SKM-1 (cell line): ENCODE results near the gene ZNF783.
"Not testable (repeated sequence)": the region's sequence is repeated elsewhere in the genome, so short reads cannot be mapped to it uniquely, and the experiment has no call there.

Experiments
- DNase-seq: peaks from one replicate; lab custom pipeline; 2025; ENCODE audit not compliant: unreplicated experiment; lab: John Stamatoyannopoulos, UW

ZNF783 gene

DNA sequence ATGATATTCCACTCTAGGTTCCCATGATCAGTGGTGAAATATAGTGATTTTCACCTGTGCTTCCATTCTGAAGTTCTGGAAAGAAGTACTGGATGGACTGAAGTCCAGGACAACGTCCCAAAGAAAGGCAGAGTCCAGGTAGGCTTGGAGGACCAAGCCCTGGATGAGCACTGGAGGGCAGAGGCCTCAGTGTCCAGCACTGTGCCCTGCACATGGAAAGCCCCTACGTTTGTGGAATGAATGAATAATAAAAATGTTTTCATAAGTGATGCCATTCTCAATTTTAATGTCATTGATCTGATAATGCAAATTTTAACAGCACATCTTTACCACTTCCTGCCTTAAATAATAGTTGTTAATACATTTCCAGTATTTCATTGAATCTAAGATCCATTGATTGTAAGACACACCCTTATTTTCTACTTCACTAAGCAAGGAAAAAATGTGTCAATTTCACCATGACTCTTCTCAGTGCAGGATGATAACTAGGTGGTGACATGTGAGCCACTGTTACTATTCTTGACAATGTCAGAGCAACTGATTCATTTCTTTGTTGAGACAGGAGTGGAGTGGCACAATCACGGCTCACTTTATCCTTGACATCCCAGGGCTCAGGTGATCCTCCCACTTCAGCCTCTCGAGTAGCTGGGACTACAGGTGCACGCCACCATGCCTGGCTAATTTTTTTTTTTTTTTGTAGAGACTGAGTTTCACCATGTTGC, 35.2 kb downstream of the ZNF783 start:
- DNase-seq, result no peak

DNA sequence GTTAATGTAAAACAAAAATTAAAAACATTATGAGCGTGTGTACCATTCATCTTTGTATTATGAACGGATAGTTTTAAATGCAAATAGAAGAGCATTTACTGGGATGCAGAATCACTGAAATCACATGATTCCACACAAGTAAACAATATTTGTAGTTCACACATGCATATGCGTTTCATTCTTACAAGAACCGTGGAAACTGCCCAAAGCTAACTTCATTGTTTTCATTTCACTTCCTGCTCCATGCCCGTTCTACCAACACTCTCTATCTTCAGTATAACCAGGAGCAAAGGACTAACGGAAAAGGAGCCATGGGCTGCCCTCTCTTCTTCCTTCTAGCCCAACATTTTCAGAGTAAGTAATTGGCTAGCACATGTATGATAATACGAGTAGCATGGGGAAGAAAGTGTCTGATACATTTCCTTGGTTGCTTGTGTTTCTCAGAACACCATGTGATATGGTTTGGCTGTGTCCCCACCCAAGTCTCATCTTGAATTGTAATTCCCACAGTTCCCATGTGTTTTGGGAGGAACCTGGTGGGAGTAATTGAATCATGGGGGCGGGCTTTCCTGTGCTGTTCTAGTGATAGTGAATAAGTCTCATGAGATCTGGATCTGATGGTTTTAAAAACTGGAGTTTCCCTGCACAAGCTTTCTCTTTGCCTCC, 38.8 kb downstream of the ZNF783 start:
- DNase-seq, result no peak

DNA sequence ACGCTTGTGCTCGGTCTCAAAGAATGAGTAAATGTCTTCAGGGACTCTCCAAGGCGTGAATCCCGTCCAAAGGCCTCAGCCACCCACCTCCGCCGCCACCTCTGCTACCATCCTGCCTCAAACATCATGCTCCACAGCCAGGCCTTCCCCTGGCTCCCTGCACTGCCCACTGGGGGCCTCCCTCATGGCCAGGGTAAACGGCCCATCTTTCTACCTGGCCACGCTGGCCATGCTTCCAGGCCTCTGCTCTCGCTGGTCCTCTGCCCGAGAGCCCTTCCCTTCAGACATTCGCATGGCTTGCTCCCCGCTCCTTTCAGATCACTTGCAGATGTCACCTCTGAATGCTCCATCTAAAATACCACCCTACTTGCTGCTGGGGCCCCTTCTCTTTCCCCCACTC, 40.2 kb downstream of the ZNF783 start:
- no peak for DNase-seq

DNA sequence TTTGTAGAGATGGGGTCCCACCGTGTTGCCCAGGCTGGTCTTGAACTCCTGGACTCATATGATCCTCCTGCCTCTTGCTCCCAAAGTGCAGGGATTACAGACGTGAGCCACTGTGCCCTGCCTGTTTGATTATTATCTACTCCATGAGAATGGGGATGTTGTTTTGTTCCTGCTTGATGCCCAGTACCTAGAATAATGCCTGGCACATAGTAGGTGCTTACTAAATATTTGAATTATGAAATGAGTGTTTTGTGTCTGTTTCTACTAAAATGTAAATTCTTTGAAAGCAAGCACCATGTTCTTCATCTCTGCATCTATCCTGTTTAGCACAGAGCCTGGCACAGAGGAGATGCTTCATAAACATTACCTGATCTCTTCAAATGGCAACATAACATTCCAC, 40.9 kb downstream of the ZNF783 start:
- DNase-seq, result no peak

DNA sequence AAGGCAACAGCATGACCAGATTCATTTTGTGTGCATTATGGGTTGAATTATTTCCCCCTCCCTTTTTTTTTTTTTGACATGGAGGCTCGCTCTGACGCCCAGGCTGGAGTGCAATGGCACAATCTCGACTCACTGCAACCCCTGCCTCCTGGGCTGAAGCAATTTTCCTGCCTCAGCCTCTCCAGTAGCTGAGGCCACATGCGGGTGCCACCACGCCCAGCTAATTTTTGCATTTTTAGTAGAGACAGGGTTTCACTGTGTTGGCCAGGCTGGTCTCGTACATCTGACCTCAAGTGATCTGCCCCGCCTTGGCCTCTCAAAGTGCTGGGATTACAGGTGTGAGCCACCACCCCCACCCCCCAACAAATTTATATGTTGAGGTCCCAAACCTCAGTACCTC, 42.0 kb downstream of the ZNF783 start:
- no peak for DNase-seq

DNA sequence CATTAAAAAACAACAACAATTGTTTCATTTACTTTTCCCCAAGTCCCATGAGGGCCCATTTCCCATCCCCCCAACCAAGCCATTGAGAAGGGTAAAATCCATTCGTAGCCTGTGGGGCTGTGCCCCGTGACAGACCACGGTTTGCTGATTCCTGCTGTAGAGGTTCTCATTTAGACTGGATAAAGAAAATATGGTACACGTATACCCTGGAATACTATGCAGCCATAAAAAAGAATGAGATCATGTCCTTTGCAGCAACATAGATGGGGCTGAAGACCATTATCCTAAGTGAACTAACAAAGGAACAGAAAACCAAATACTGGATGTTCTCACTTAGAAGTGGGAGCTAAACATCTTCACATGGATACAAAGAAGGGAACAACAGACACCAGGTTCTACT, 44.9 kb downstream of the ZNF783 start:
- no peak for DNase-seq

DNA sequence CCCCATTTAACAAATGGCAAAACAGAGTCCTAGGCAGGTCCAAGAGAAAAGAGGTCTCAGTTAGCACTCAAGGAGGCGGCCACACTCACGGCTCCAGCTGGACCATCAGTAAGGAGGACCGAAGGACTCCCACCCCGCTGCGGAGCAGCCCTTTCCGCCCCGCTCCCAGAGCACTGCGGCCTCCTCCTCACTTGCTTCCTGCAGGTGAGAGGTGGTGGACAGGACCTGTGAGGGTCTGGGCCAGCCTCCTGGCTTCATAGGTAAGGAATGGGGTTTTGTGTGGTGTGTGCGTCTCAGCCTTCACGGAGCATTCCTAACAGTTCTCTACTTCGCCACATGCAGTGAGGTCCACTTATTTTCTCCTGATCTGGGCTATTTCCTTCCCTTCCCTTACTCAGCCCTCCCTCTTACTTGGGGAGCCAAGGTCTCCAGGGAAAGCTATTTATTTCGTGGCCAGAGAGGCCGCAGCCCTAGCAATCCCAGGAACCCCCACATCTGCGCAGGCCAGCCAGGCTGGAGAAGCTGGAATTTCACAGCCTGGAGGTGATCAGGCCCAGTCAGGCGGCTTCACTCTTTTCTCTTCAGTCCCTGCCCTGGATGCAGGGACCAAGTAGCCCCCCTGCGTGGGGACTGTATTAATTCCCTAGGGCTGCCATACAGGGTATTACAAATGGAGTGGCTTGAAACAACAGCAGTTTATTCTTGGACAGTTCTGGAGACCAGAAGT, 45.9 kb downstream of the ZNF783 start:
- no peak for DNase-seq

DNA sequence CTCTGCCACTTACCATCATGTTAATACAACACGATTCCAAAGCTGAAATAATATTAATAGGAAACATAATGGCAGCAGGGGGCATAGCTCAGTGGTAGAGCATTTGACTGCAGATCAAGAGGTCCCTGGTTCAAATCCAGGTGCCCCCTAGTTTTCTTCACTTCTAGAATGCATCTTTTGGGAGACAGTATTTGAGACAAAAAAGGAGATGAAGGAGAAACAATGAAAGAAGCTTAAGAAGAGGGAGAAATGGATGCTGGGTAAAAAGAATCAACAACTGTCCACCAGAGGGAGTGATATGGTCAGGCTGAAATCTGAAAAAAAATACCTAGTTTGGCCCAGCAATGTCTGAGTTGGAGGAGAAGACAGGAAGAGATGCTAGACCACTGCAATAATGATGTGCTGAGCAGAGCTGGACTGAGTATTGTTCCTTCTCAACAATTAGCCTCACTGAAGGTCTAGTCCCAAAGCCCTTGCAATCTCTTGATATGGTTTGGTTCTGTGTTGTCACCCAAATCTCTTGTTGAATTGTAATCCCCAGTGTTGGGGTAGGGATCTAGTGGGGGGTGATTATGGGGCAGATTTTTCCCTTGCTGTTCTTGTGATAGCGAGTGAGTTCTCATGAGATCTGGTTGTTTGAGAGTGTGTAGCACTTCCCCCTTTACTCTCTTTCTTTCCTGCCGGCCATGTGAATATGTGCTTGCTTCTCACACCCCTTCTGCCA, 48.3 kb downstream of the ZNF783 start:
- DNase-seq, result no peak

DNA sequence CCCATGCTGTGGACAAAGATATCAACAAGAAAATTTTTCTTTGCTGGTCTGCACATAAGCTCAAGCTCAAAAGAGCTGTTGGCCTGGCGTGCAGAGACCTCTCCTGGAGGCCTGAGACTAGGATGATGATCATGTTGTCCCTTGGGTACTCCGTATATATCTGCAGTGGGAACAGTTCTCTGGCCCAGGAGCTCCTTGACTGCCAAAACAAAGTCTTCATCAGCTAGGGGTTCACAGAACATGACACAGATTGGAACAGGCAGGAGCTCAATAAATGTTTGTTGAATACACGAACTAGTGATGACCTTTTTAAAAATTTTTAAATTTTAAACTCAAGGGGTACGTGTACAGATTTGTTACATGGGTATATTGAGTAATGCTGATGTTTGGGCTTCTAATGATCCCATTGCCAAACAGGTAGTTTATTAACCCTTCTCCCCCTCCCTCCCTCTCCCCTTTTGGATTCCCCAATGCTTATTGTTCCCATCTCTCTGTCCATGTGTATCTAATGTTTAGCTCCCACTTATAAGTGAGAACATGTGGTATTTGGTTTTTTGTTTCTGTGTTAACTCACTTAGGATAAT, 49.1 kb downstream of the ZNF783 start:
- DNase-seq, result no peak

DNA sequence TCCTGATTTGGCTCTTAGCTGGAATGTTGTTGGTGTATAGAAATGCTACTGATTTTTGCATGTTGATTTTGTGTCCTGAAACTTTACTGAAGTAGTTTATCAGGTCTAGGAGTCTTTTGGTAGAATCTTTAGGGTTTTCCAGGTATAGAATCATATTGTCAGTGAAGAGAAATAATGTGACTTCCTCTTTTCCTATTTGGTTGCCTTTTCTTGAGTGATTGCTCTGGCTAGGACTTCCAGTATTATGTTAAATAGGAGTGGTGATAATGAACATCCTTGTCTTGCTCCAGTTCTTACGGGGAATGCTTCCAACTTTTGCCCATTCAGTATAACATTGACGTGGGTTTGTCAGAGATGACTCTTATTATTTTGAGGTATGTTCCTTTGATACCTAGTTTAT, 52.0 kb downstream of the ZNF783 start:
- DNase-seq, result no peak

DNA sequence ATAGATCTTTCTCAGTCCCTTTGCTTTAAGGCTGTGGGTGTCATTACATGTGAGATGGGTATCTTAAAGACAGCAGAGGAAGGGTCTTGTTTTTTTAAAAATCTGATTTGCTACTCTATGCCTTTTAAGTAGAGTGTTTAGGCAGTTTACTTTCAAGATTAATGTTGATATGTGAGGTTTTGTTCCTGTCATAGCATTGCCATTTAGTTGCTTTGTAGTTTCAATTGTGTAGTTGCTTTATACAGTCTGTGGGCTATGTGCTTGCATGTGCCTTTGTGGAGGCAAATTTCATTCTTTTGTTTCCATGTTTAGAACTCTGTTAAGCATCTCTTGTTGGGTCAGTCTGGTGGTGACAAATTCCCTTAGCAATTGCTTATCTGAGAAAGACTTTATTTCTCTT, 54.6 kb downstream of the ZNF783 start:
- DNase-seq, result no peak

DNA sequence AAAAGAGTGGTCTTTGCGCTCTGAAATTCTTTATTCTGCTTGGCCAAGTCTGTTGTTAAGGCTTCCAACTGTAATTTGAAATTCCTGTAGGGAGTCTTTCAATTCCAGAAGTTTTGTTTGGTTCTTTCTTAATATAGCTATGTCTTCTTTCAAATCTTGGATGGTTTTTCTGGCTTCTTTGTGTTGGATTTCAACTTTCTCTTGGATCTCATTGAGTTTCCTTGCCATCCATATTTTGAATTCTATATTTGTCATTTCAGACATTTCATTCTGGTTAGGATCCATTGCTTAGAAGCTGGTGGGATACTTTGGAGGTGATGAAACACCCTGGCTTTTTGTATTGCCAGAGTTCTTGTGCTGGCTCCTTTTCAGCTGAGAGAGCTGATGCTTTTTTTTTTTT, 55.5 kb downstream of the ZNF783 start:
- DNase-seq, result no peak

DNA sequence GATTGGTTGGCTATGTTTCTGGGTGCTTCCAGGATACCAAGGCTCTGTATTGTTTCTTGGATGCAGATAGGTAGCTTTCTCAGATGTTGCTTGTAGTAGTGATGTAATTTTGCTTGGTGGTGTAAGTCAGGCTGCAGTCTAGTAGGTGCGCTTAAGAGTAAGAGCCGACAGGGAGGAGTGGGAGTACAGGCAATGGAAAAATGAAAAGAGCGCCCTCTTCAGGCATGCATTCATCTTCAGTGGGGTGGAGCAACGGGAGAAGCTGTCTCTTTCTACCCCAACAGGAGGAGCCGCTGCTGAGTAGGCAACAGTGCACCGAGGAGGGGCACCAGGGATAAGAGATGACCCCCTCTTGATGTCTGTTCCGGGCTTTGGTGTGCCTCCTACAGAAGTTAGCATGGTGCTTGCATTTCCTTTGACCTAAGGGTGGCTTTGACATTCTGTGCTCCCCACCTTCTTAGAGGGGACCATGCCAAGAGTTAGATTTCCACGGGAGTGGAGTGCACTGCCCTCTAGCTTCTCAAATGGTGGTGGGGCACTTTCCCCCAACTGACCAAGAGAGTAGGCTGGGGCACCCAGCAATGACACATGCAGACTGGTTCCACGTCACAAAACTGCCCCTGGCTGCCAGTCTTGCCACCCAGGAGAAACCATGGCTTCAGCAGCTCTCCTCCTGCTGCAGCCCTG, 56.1 kb downstream of the ZNF783 start:
- DNase-seq, result no peak

DNA sequence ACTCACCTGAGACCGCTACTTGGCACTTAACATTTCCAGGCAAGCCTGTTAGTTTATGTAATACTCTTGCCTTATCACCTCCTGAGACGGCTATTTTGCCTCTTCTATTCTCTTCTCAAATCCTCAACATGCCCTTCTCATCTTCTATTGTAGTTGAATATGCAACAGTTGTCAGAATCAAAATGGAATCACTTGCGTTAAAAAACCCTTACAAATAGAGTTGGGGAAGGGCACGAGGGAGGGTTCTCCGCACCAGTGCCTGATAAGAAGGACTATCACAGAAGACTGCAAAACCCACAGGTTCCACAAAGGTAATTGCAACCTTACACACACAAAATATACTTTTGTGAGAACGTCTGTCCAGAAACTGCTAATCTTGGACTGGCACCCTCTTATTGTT, 57.4 kb downstream of the ZNF783 start:
- no peak for DNase-seq

DNA sequence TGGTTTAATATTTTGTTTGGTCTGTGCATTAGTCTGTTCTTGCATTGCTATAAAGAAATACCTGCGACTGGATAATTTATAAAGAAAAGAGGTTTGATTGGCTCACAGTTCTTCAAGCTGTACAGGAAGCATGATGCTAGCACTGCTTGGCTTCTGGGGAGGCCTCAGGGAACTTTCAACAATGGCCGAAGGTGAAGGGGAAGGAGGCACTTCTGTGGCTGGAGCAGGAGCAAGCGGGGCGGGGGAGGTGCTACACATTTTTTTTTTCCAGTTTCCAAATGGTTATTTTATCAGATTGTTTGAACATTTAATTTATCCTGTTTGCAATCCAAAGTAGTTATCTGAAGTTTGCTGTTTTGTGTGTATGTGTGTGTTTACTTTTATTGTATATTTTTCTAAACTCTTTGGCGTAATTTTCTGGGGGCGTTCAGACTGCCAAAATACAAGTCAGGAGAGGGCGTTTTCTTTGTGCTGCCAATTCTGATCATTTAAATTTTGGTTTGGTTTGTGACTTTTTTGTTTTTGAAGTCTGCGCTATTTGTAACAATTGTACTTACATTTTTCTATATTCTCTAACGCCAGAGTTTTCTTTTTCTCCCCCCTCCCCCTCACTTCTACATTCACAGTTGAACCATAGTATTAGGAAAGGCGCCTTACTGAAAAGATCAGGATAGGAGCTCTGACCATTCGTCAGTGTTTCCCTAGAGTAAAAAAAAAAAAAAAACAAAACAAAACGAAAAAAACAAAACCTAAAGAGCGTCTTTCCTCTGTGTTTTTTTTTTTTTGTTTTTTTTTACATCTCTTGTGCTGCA, 58.5 kb downstream of the ZNF783 start:
- DNase-seq, result no peak

DNA sequence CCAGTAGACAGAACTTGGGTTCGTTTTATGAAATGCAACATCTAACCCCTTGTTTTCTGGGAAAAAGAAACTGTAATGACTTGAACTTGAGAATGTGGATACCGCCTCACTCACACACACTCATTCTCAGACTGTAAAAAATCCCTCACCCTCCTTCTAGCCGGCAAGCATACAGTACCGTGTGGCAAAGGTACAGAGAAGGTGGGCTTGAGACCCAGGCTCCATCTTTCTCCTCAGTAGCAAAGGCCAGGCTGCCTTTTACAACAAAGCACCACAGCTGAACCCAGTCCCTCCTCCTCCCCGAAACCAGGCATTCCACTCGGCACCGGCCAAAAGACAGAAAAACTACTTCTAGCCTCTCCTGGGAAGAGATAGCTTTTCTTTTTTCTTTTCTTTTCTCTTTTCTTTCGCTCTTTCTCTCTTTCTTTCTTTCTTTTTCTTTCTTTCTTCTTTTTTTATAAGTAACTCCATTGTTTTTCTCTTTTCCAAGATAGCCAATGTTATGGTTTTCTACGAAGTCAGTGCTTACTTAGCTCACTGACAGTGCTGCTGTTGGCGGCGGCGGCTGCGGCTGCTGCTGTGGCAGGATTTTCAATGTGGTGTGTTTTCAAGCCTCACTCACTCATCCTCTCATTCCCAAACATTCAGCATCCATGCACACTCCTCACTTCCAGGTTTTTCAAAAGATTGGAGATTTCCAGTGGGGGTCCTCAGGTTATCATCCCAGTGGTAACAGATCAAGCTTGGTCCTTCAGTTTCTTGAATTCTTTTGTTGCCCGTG, 59.3 kb downstream of the ZNF783 start:
- DNase-seq, result not testable (repeated sequence)

DNA sequence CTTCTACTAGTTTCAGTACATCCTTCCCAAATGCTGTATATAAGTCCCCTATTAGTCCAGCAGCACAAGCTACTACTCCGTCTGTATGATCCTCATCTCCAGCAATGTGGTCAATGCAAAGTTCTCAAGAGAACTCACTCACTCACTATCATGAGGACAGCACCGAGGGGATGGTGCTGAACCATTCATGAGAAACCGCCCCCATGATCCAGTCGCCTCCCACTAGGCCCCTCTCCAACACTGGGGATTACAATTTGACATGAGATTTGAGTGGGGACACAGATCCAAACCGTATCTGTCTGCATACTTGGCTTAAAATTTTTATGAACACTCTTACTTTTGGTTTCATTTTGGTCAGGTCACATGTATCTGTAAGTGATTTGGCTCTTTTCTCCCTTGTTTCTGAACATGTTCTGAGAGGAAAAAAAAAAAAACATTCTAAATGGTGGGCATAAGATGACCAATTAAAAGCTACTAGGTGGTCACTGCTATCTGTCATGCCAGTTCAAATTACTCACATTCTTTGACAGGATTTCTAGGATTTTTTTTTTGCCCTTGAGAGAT, 60.1 kb downstream of the ZNF783 start:
- no peak for DNase-seq

DNA sequence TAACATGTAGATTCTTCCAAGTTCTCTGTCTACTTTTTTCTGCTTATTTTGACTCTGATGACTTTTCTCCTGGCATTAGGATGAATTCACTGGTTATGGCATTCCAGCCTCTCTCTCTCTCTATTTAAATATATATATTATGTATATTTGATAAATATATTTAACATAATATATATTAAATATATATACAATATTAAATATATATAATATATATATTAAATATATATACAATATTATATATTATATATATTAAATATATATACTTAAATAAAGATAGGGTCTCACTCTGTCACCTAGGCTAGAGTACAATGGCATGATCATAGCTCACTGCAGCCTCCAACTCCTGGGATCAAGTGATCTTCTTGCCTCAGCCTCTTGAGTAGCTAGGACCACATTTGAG, 60.7 kb downstream of the ZNF783 start:
- no peak for DNase-seq

DNA sequence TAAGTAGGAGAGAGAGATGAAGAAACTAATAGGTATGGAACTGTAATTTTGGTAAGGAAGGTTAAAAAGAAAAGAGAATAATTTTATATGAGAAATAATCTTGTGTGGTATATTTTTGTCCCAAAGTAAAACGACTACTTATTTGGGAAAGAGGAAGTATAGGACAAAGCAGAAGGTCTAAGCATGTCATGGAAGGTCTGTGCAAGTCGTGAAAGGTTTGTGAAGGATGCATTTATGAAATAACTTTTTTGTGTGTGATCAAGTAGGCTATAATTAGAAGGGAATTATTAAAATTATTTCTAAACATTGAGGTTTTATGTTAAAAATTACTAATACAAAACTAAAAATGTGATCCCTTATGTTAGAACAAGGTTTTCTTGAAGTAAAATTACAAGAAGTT, 63.3 kb downstream of the ZNF783 start:
- DNase-seq, result no peak
